ENCODE data around the gene HOXC10.

The HOXC10 gene

GRCh38 chr12:53984901-53985691, at the start of gene HOXC10:
HOXC10 (plus strand) TSS chr12:53985146; CDS start chr12:53985260, 114 bp downstream.
- peak; percentile 96 for DNase-seq (ENCODE audit: low spot score)

- no peak for DNase-seq (ENCODE audit: low spot score)
Measured at GRCh38 chr12:53935383-53936341, 49.3 kb upstream of the HOXC10 start.

GRCh38 chr12:53937099-53937498, 47.8 kb upstream of the HOXC10 start:
- no peak for DNase-seq (ENCODE audit: low spot score)

GRCh38 chr12:53937596-53938325, 47.2 kb upstream of the HOXC10 start:
- no peak for DNase-seq (ENCODE audit: low spot score)

GRCh38 chr12:53938326-53939140, 46.4 kb upstream of the HOXC10 start, which contains the start of gene HOXC13:
HOXC13 (plus strand) TSS chr12:53938831; CDS start chr12:53938907, 76 bp downstream.
- DNase-seq (ENCODE audit: low spot score): peak; percentile 22

- DNase-seq (ENCODE audit: low spot score): no peak
Measured at GRCh38 chr12:53939141-53940108, 45.5 kb upstream of the HOXC10 start.

GRCh38 chr12:53940443-53941014, 44.4 kb upstream of the HOXC10 start:
- no peak for DNase-seq (ENCODE audit: low spot score)

- no peak for DNase-seq (ENCODE audit: low spot score)
Measured at GRCh38 chr12:53941187-53941586, 43.8 kb upstream of the HOXC10 start.

GRCh38 chr12:53941750-53942149, 43.2 kb upstream of the HOXC10 start:
- no peak for DNase-seq (ENCODE audit: low spot score)

GRCh38 chr12:53942467-53942997, 42.4 kb upstream of the HOXC10 start:
- no peak for DNase-seq (ENCODE audit: low spot score)

- no peak for DNase-seq (ENCODE audit: low spot score)
Measured at GRCh38 chr12:53944209-53944608, 40.7 kb upstream of the HOXC10 start.

- no peak for DNase-seq (ENCODE audit: low spot score)
Measured at GRCh38 chr12:53944907-53945847, 39.8 kb upstream of the HOXC10 start.

GRCh38 chr12:53947743-53948142, 37.2 kb upstream of the HOXC10 start:
- DNase-seq (ENCODE audit: low spot score): no peak

GRCh38 chr12:53948650-53949593, 36.0 kb upstream of the HOXC10 start:
- no peak for DNase-seq (ENCODE audit: low spot score)

GRCh38 chr12:53949631-53950436, 35.1 kb upstream of the HOXC10 start:
- no peak for DNase-seq (ENCODE audit: low spot score)

- no peak for DNase-seq (ENCODE audit: low spot score)
Measured at GRCh38 chr12:53950437-53950773, 34.5 kb upstream of the HOXC10 start.
